ENCODE results near the gene KIN.

DNA sequence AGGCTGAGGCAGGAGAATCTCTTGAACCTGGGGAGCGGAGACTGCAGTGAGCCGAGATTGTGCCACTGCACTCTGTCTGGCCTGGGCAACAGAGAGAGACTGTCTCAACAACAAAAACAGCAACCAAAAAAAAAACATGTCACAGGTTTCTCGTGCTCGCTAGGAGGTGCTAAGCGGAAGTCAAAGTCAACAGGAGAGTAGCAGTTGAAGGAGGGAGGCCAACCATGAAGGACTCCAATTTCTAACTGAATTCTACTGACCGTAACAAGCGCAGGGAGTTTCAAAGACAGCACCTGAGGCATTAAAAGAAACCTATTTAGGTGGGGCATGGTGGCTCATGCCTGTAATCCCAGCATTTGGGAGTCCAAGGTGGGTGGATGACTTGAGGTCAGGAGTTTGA, 19.4 kb downstream of the KIN start:
- TF ChIP-seq, protein P1, sequence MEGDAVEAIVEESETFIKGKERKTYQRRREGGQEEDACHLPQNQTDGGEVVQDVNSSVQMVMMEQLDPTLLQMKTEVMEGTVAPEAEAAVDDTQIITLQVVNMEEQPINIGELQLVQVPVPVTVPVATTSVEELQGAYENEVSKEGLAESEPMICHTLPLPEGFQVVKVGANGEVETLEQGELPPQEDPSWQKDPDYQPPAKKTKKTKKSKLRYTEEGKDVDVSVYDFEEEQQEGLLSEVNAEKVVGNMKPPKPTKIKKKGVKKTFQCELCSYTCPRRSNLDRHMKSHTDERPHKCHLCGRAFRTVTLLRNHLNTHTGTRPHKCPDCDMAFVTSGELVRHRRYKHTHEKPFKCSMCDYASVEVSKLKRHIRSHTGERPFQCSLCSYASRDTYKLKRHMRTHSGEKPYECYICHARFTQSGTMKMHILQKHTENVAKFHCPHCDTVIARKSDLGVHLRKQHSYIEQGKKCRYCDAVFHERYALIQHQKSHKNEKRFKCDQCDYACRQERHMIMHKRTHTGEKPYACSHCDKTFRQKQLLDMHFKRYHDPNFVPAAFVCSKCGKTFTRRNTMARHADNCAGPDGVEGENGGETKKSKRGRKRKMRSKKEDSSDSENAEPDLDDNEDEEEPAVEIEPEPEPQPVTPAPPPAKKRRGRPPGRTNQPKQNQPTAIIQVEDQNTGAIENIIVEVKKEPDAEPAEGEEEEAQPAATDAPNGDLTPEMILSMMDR (IDR thresholded peaks at IDR 0.05) = no peak
- TF ChIP-seq POLR2A (IDR thresholded peaks at IDR 0.05) (no peak), POLR2AphosphoS5 (IDR thresholded peaks at IDR 0.05) (no peak), EP300 (IDR thresholded peaks at IDR 0.05) (no peak)
